H1 (cell line): ENCODE results near the gene ARHGDIB. TPM values are rescaled to one million over a fixed set of nuclear protein-coding genes. Genes with fewer than 3 reads are reported as not detected.

Experiments used
- CTBP2 ChIP-seq: IDR thresholded peaks from 2 replicates; pipeline ENCODE4 v1.7.0; 2011; ENCODE audit warnings: borderline replicate concordance, mild to moderate bottlenecking, moderate library complexity, mixed read lengths, low read length; ENCODE audit not compliant: insufficient read depth, insufficient read length
- KDM4A ChIP-seq: IDR thresholded peaks from one replicate; pipeline ENCODE4 v1.7.1; 2012; ENCODE audit warnings: low read depth, mild to moderate bottlenecking, moderate library complexity, low read length, inconsistent platforms; ENCODE audit not compliant: severe bottlenecking
- ZNF274 ChIP-seq: IDR thresholded peaks from 2 replicates; pipeline ENCODE4 v1.7.0; 2012; ENCODE audit warnings: low read length, borderline replicate concordance; ENCODE audit errors: extremely low read depth
- polyA plus RNA-seq, 7 experiments: library from polyadenylated mRNA; depleted of rRNA in 3 of 7; stranded (reverse) in 5 of 7; unstranded in 2 of 7; fragments of >200 nt in 5 of 7; fragments of 200-250 nt in 2 of 7; gene quantifications; 1 replicate in 5 of 7; 2 replicates in 1 of 7; 4 replicates in 1 of 7; pipeline versions ENCODE4 v1.2.1 to v1.2.3, GENCODE V29; 2011 to 2013; ENCODE audit warnings: missing spikeins in 2 of 7, mixed read lengths in 2 of 7
- total RNA-seq: library from RNA; stranded (reverse); fragmentation: NEBNext Ultra II Directional; extraction: Animal tissue kit (Norgen Biotek cat#: 25700); gene quantifications from 2 replicates; pipeline ENCODE4 v1.2.1, GENCODE V29; 2021
- TF ChIP-seq, protein P1 (sequence below): IDR thresholded peaks from 2 replicates; pipeline ENCODE4 v1.6.1; 2012; ENCODE audit warnings: inconsistent platforms

Gene ARHGDIB
- total and polyA plus RNA-seq, 2 of the 8 experiments (the other 6 are each of a cell fraction or from before 2014, with no cell fraction given), result 0.82 to 1.3 TPM

DNA sequence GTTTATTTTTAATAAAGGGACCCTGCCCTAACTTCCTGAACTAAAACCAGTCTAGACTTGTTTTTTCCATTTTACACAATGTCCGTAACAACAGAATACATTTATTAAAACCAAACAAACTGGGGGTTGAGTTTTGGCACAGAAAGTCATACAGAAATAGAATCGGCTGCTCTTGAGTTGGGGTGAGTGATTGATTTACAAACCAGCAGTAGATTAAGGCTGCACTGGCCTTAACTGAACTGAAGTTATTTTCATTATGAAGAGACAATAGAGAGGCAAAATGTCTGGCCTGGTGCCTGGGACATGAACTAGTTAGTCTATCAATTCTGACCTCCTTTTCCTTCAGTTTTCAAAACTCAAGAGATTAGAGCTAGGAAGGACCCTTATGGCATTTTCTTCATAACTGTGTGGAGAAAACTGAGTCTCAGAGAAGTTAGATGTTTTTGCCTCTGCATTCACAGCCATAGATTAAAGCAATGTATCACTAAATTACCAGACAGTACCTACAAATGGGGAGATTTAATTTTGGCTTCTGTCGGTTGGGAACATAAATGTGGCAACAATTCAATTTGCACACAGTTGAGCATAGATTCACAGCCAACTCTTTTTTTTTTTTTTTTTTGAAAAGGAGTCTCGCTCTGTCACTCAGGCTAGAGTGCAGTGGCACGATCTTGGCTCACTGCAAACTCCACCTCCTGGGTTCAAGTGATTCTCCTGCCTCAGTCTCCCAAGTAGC lies 56.0 kb downstream of the ARHGDIB start (continued):
- TF ChIP-seq, protein P1, sequence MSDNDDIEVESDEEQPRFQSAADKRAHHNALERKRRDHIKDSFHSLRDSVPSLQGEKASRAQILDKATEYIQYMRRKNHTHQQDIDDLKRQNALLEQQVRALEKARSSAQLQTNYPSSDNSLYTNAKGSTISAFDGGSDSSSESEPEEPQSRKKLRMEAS, result no peak
- no peak for TF ChIP-seq CTBP2
- TF ChIP-seq KDM4A, result no peak
- no peak for TF ChIP-seq ZNF274
